OCI-LY3 (cell line): ENCODE data around the gene BARX2.

ENCODE experiments used
- H2AFZ ChIP-seq: fragments of 200-600, 300-600 bp; shearing (Covaris generic); 2 replicates; pipeline ENCODE4 v1.6.0; 2014; ENCODE audit warnings: antibody characterized with exemption, low read depth, low read length
- H3K27ac ChIP-seq: fragments of 200-600, 300-600 bp; sonication (generic); 2 replicates; pipeline ENCODE4 v1.5.1; 2014; ENCODE audit warnings: mild to moderate bottlenecking, low read length, moderate library complexity, mixed read lengths
- H3K27me3 ChIP-seq: fragments of 200-600, 300-600 bp; sonication (generic); 2 replicates; pipeline ENCODE4 v1.6.1; 2014; ENCODE audit warnings: low read depth, low read length, mixed read lengths
- H3K36me3 ChIP-seq: fragments of 200-600, 300-600 bp; sonication (generic); replicated peaks from 2 replicates; pipeline ENCODE3; 2014; ENCODE audit warnings: low read depth, low read length, mixed read lengths
- H3K4me1 ChIP-seq: fragments of 300-600, 200-600 bp; sonication (generic); 2 replicates; pipeline ENCODE4 v1.6.1; 2014; ENCODE audit warnings: low read length, mixed read lengths
- H3K4me2 ChIP-seq: fragments of 200-600, 300-600 bp; sonication (generic); 2 replicates; pipeline ENCODE4 v1.6.1; 2014; ENCODE audit warnings: low read length, mixed read lengths
- H3K4me3 ChIP-seq: fragments of 300-600, 200-600 bp; sonication (generic); 2 replicates; pipeline ENCODE4 v1.5.1; 2014; ENCODE audit warnings: antibody characterized with exemption, mild to moderate bottlenecking, low read length, moderate library complexity
- H3K79me2 ChIP-seq: fragments of 300-600, 200-600 bp; shearing (Covaris generic); 2 replicates; pipeline ENCODE4 v1.6.1; 2014; ENCODE audit warnings: mild to moderate bottlenecking, low read length, mixed read lengths
- H3K9ac ChIP-seq: fragments of 300-600, 200-600 bp; shearing (Covaris generic); 2 replicates; pipeline ENCODE4 v1.6.0; 2014; ENCODE audit warnings: mild to moderate bottlenecking, low read length, moderate library complexity
- H3K9me3 ChIP-seq: fragments of 200-600, 300-600 bp; shearing (Covaris generic); 2 replicates; pipeline ENCODE4 v1.6.1; 2014; ENCODE audit warnings: low read length, mixed read lengths; ENCODE audit not compliant: insufficient read depth
- H4K20me1 ChIP-seq: fragments of 200-600, 300-600 bp; sonication (generic); 2 replicates; pipeline ENCODE4 v1.6.1; 2016; ENCODE audit warnings: low read length, mixed read lengths; ENCODE audit not compliant: insufficient read depth
- EZH2phosphoT487 ChIP-seq: fragments of 200-600 bp; shearing (Covaris generic); IDR thresholded peaks from 2 replicates; pipeline ENCODE4 v1.6.1; 2018; ENCODE audit warnings: antibody characterized with exemption, mixed run types, low read depth
- TF ChIP-seq, protein P1 (sequence below): fragments of 200-600, 300-600 bp; sonication (generic); IDR thresholded peaks from 2 replicates; pipeline ENCODE4 v1.5.1; 2014; ENCODE audit warnings: antibody characterized with exemption, low read length, low read depth

Gene BARX2

DNA sequence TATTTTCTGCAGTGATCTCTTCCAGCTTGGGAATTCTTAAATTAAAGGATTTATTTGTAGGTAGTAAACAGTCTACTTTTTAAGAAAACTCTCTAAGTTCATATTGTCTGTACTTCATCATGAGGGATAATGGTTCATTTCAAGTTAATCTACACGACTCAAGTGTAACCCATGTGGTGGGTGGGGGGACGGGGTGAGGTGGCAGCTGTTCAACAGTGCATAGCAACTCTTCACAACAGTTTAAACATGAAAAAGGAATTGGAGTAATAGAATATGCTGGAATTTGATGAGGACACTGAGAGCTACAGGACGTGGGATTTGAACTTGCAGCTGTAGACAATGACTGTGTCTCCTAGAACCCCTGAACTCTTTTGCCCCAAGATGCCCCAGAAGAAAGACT lies 20.8 kb downstream of the BARX2 start:
- Histone ChIP-seq H2AFZ (no peak overlapping the region), H3K79me2 (no peaks in the 10 kb centered on the region), H3K27ac (no peak overlapping the region), H3K4me2 (no peak overlapping the region), H3K9ac (no peak overlapping the region), H4K20me1 (no peaks in the 10 kb centered on the region), H3K27me3 (no peaks in the 10 kb centered on the region), H3K9me3 (no peaks in the 10 kb centered on the region), H3K4me3 (no peak overlapping the region), H3K36me3 (no peaks in the 10 kb centered on the region), H3K4me1 (no peaks in the 10 kb centered on the region)
- no peak for TF ChIP-seq EZH2phosphoT487
- TF ChIP-seq, protein P1, sequence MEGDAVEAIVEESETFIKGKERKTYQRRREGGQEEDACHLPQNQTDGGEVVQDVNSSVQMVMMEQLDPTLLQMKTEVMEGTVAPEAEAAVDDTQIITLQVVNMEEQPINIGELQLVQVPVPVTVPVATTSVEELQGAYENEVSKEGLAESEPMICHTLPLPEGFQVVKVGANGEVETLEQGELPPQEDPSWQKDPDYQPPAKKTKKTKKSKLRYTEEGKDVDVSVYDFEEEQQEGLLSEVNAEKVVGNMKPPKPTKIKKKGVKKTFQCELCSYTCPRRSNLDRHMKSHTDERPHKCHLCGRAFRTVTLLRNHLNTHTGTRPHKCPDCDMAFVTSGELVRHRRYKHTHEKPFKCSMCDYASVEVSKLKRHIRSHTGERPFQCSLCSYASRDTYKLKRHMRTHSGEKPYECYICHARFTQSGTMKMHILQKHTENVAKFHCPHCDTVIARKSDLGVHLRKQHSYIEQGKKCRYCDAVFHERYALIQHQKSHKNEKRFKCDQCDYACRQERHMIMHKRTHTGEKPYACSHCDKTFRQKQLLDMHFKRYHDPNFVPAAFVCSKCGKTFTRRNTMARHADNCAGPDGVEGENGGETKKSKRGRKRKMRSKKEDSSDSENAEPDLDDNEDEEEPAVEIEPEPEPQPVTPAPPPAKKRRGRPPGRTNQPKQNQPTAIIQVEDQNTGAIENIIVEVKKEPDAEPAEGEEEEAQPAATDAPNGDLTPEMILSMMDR: no peak

DNA sequence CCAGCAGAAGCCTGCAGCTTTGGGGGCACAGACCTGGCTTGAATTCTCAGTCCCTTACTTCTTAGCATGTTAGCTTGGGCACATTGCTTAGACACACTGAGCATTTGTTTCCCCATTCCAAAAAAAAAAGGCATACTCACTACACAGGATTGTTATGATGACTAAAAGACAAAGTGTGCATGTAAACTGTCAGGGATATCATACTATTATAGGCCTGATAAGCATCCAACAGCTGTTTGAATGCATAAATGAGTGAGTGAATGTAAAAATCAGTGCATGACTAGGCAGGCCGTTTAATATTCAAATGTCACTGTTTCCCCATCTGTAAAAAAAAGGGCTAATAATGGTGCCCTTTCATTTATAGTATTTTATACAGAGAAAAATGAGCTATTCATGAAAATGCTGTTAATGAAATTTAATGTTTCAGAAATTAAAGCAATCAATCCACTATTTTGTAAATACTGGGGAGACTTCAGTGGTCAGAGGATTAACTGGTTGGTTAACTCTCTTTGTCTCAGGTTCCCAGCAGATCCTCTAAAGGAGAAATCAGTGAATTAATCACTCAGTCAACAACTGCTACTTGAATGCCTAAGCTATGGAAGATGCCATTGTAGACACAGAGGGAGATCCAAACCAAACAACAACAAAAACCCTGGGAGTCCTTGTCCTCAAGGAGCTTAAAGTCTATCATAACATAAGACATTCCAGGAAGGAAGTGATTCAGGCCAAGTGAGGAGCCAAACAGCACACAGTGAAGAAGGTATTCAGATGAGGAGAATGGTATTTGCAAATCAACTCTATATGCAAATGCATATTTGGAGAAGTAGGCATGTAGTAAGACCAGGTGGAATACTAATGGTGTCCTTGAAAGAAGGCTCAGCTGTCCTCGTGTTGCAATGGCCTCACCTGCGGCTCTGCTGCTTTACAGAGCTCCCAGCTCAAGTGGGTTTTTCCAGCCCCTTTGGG lies 26.8 kb downstream of the BARX2 start:
- Histone ChIP-seq H4K20me1 (no peaks in the 10 kb centered on the region), H2AFZ (no peak overlapping the region), H3K27me3 (no peaks in the 10 kb centered on the region; the same call in 1 of the 2 replicates), H3K9me3 (no peaks in the 10 kb centered on the region), H3K9ac (no peak overlapping the region), H3K4me1 (no peaks in the 10 kb centered on the region), H3K79me2 (no peaks in the 10 kb centered on the region), H3K36me3 (no peaks in the 10 kb centered on the region), H3K4me2 (no peak overlapping the region), H3K27ac (no peak overlapping the region), H3K4me3 (no peak overlapping the region)
- TF ChIP-seq EZH2phosphoT487: no peak
- TF ChIP-seq, protein P1: no peak

DNA sequence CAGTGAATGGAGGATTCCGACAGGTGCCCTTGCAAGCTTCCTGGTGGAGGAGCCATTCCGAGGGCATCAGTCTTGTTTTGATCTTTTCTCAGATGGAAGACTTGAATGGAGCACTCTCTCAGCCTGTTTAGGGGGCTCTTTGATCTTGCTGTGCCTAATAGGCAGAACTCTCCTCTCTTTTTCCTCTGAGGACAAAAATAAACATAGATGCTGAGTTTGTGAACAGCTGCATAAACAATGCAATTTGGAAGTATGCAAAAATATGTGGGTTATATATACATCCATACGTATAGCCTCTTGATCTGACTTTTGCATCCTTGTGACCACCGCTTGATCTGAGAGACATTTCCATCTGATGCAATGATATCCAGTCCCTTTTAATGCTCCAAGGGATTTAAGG lies 29.1 kb downstream of the BARX2 start:
- TF ChIP-seq, protein P1: no peak
- no peak for TF ChIP-seq EZH2phosphoT487
- H3K27me3 ChIP-seq: no peaks in the 10 kb centered on the region; the same call in 1 of the 2 replicates
- H3K27ac ChIP-seq: no peak overlapping the region
- no peak overlapping the region for H2AFZ ChIP-seq
- H3K36me3 ChIP-seq: no peaks in the 10 kb centered on the region
- no peaks in the 10 kb centered on the region for H3K9me3 ChIP-seq
- no peak overlapping the region for H3K4me2 ChIP-seq
- H4K20me1 ChIP-seq: no peaks in the 10 kb centered on the region
- H3K4me3 ChIP-seq: no peak overlapping the region
- H3K9ac ChIP-seq: no peak overlapping the region
- H3K79me2 ChIP-seq: no peaks in the 10 kb centered on the region
- H3K4me1 ChIP-seq: no peaks in the 10 kb centered on the region

DNA sequence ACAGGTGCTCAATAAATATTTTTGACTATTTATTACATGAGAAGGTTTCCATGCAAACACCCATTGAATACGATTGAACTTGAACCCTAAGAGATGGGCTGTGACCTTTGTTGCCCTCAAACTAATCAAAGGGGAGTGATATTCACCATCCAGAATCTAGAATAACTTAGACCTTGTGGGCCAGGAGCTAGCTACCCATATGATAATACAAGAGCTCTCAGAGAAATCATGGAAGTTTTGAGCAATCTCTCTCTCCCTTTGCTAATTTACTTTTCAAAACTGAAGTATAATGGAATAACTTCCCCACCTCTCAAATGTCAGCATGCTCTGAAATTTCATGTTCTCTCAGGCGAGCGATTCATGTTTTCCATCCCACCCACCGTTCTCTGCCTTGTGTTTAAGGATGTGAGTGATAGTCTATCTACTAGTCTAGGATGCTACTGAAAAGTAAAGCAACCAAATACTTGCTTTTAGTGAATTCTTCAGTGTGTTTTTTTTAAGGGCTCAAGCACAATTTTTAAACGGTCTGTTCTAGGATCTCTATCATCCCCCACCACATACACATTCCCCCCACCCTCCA lies 33.3 kb downstream of the BARX2 start:
- Histone ChIP-seq H3K79me2 (no peaks in the 10 kb centered on the region), H3K4me2 (no peak overlapping the region), H3K9me3 (no peaks in the 10 kb centered on the region), H3K4me1 (no peaks in the 10 kb centered on the region), H3K4me3 (no peak overlapping the region), H3K27ac (no peak overlapping the region), H3K36me3 (no peaks in the 10 kb centered on the region), H3K27me3 (no peaks in the 10 kb centered on the region; the same call in 1 of the 2 replicates), H2AFZ (no peak overlapping the region), H4K20me1 (no peaks in the 10 kb centered on the region), H3K9ac (no peak overlapping the region)
- TF ChIP-seq, protein P1: no peak
- no peak for TF ChIP-seq EZH2phosphoT487
